Upper lobe of right lung (tissue), 1 donor: Measurements from ENCODE around the gene MRPS5. TPM values are rescaled to one million over a fixed set of nuclear protein-coding genes. Genes with fewer than 3 reads are reported as not detected.

ENCODE experiments used
- ATAC-seq: fragments of 200-7000 bp; cut with Tn5 transposase; one replicate; pipeline ENCODE4 v1.9.1; 2020; ENCODE audit warnings: mild to moderate bottlenecking, moderate library complexity
- DNase-seq: peaks from one replicate; pipeline ENCODE4 v3.0.0-alpha.2; 2020
- H3K27ac ChIP-seq: fragments of 200-600 bp; one replicate; pipeline ENCODE4 v1.8.0; 2022
- H3K27me3 ChIP-seq: fragments of 200-600 bp; one replicate; pipeline ENCODE4 v1.8.0; 2022; ENCODE audit warnings: mild to moderate bottlenecking
- H3K36me3 ChIP-seq: fragments of 200-600 bp; one replicate; pipeline ENCODE4 v1.8.0; 2022
- H3K4me1 ChIP-seq: fragments of 200-600 bp; one replicate; pipeline ENCODE4 v1.8.0; 2022
- H3K4me3 ChIP-seq: fragments of 200-600 bp; one replicate; pipeline ENCODE4 v1.8.0; 2022; ENCODE audit warnings: mild to moderate bottlenecking
- H3K9me3 ChIP-seq: fragments of 200-600 bp; one replicate; pipeline ENCODE4 v1.8.0; 2022
- intact Hi-C: fragments of 100-400 bp; cut with DNase I; formaldehyde crosslinking; loops from one replicate; pipeline ENCODE4 v1.11.0; 2022
- total RNA-seq: library from RNA; stranded (reverse); fragmentation: NEBNext Ultra II Directional; extraction: Animal tissue kit (Norgen Biotek cat#: 25700); gene quantifications from one replicate; pipeline ENCODE4 v1.2.1, GENCODE V29; 2021
- TF ChIP-seq, protein P1 (sequence below): fragments of 200-600 bp; IDR thresholded peaks from one replicate; pipeline ENCODE4 v1.8.0; 2022; ENCODE audit warnings: antibody characterized with exemption
- donor health status: DM: no; HTN: yes; CAD: no; lungs with severe emphysema.

MRPS5 gene
- total RNA-seq, 1 donor from 2014 or later, result 55.2 TPM

DNA sequence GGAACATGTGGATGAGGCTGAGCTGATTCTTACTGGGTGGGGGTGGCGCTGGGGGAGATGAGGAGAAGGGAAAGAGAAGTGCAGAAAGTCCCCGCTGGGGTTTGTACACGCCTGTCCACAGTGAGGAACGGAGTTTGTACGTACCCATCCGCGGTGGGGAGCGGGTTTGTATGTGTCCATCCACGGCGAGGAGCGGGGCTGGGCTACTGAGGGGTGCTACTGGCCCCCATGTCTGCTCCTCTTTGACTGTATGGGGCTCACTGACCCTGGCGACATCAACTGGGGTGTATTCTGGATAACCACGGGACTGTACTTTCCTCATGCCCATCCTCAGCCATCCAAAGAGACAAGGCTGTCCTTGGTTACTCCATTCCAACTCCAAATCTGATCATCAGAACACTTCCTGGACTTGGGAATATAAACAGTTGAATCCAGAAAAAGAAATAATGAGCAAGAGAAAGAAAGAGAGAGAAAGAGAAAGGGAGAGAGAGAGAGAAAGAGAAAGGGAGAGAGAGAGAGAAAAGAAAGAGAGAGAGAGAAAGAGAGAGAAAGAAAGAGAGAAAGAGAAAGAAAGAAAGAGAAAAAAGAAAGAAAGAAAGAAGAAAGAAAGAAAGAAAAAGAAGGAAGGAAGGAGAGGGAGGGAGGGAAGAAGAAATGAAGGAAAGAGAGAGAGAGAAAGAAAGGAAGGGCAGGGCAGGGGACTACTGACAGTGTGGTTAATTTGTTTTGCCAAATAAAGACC is 75.1 kb downstream of the MRPS5 start:
- ATAC-seq (no peak), DNase-seq (peak; percentile 26)
- no peak overlapping the region for H3K27ac ChIP-seq

DNA sequence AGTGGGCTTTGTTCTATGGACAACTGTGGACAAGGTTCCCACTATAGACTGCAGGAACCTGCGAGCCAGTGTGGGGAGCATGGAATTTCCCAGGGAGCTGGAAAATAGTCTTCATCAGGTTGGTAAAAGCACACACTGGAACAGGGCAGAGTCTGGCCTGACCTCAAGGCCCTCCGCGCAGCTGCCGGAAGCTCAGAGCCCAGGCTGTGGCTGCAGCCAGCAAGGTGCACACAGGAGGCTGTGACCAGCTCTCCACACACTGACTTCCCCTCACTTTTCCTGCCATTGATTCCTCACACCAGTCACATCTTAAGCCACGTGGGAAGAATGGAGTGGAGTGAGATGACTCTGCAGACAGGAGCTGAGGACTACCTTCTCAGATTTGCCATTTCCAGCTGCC is 77.0 kb downstream of the MRPS5 start:
- H3K36me3 ChIP-seq, result no peaks in the 10 kb centered on the region
- no peak for DNase-seq
- ATAC-seq, result no peak
- no peak overlapping the region for H3K4me3 ChIP-seq
- H3K27me3 ChIP-seq, result no peaks in the 10 kb centered on the region
- H3K9me3 ChIP-seq, result no peaks in the 10 kb centered on the region
- peaks cover 17% of the 10 kb centered on the region for H3K4me1 ChIP-seq
- intact Hi-C loops, result no loop called here
- H3K27ac ChIP-seq, result no peak overlapping the region
- TF ChIP-seq, protein P1, sequence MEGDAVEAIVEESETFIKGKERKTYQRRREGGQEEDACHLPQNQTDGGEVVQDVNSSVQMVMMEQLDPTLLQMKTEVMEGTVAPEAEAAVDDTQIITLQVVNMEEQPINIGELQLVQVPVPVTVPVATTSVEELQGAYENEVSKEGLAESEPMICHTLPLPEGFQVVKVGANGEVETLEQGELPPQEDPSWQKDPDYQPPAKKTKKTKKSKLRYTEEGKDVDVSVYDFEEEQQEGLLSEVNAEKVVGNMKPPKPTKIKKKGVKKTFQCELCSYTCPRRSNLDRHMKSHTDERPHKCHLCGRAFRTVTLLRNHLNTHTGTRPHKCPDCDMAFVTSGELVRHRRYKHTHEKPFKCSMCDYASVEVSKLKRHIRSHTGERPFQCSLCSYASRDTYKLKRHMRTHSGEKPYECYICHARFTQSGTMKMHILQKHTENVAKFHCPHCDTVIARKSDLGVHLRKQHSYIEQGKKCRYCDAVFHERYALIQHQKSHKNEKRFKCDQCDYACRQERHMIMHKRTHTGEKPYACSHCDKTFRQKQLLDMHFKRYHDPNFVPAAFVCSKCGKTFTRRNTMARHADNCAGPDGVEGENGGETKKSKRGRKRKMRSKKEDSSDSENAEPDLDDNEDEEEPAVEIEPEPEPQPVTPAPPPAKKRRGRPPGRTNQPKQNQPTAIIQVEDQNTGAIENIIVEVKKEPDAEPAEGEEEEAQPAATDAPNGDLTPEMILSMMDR, result no peak

More for the DNA sequence above, 75.1 kb downstream of the MRPS5 start:
- intact Hi-C loops, result no loop called here
- TF ChIP-seq, protein P1, result no peak
- Histone ChIP-seq H3K4me1 (peaks cover 14% of the 10 kb centered on the region), H3K9me3 (no peaks in the 10 kb centered on the region), H3K36me3 (no peaks in the 10 kb centered on the region), H3K27me3 (no peaks in the 10 kb centered on the region), H3K4me3 (no peak overlapping the region)

DNA sequence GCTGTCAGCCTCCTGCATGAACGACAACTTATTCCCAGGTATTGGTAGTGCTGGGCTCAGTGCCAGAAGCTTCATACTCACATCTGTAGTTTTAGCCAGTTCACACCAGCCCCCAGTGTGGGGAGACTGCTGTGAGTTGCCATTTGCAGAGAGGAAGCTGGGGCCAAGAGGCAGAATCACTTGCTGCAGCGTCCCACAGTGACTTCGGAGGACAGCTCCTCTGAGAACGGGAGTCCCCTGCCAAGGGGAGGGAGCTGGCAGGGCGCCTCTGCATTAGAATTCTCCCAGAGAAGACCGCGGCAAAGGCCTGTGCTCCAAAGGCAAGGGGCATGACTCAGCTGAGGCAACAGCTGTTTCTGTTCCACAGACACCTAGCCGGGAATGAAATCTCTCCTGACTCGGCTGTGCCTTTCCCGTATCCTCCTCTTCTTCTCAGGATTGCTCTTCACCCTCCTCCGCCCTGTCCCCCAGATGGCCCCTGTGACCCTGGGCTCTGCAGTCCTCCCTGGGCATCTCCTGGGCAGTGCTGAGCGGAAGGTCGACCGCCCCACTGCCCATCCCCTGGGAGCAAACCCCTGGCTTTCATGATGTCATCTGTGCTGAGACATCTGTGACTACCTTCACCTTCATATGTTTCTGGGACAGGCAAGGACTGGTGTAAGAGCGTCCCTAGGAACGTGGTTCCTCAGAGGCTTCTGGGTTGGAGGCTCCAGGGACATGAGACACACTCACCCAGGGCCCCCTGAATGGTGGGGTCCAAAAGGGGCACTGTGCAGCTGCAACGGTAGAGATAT is 78.1 kb downstream of the MRPS5 start:
- H3K4me3 ChIP-seq, result no peak overlapping the region
- H3K36me3 ChIP-seq, result no peaks in the 10 kb centered on the region
- H3K9me3 ChIP-seq, result no peaks in the 10 kb centered on the region
- no peaks in the 10 kb centered on the region for H3K27me3 ChIP-seq
- ATAC-seq (peak; percentile 76), DNase-seq (peak; percentile 86)
- intact Hi-C loops, result no loop called here
- TF ChIP-seq, protein P1, result no peak
- peaks cover 17% of the 10 kb centered on the region for H3K4me1 ChIP-seq
- peak overlapping the region; percentile 51 for H3K27ac ChIP-seq

DNA sequence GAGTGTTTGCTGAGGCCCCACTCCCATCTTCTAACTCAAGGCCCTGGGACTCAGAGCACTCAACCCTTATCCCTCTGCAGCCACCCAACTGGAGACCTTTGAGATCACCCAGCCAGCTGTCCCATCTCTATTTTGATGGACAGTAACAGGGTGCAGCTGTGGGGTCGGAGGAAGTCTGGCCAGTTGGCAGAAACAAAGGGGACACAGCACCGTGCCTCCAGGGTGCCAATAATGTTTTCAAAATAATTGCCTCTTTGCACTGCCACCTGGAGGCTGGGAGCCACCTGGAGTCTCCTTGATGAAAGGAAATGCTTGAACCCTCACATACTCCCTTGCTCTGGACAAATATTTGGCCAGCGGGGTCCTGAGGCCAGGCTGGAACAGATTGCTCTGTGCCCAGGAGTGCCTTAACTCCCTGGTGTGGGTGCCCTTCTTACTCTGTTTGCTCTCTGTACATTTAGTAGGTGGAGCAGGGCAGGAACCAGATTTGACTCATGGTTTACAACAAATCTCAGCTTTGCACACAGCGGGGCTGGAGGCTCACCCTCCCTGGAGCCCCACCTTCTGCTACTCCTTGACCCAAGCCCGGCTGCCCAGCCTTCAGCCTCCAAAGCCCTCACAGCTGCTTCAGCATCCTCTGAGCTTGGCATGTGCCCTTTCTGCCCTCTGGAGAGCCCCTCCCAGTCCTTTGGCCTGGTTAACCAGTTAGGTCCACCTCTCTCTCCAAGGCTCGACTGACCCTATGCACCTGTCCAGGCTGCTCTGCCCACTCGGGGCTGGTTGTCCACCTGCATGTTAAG is 78.9 kb downstream of the MRPS5 start:
- TF ChIP-seq, protein P1, result no peak
- intact Hi-C loops, result no loop called here
- Histone ChIP-seq H3K4me1 (peaks cover 17% of the 10 kb centered on the region), H3K27me3 (no peaks in the 10 kb centered on the region), H3K4me3 (no peak overlapping the region), H3K9me3 (no peaks in the 10 kb centered on the region), H3K27ac (peak overlapping the region; percentile 24), H3K36me3 (no peaks in the 10 kb centered on the region)
- ATAC-seq (peak; percentile 13), DNase-seq (no peak)

DNA sequence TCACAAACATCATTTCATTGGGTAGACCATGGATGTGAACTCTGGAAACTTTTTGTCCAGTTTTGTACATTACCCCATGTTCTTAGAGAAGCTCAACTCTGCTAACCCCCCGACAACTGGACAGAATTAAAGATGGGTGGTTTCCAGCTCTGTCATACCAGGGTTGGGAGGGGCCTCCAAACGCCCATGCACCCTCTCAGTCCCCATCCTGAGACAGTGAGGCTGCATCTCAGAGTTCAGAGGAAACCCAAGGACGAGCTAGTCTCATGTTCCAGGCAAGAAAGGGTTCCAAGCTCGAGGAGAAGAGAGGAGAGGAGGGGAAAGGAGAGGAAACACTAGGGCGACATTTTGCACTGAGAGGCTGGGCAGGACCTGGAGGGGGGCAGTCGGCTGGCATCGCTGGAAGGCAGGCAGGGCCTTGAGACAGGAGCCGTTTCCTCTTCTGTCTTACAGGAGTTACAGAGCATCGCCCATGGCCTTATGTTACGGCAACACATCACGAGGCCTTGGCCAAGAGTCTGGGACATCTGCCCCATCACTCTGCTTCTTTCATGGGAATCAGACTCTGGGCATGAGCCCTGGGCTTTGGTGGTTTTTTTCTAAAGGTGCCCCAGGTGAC is 79.7 kb downstream of the MRPS5 start:
- Histone ChIP-seq H3K9me3 (no peaks in the 10 kb centered on the region), H3K36me3 (no peaks in the 10 kb centered on the region), H3K4me1 (peaks cover 17% of the 10 kb centered on the region), H3K27ac (no peak overlapping the region), H3K4me3 (no peak overlapping the region), H3K27me3 (no peaks in the 10 kb centered on the region)
- no peak for DNase-seq
- intact Hi-C loops, result no loop called here
- TF ChIP-seq, protein P1, result no peak
- no peak for ATAC-seq
